Left ventricle myocardium inferior (tissue), 1 donor: Measurements from ENCODE around the gene MCC. TPM values are rescaled to one million over a fixed set of nuclear protein-coding genes. Genes with fewer than 3 reads are reported as not detected.
"Not testable (repeated sequence)": the region's sequence is repeated elsewhere in the genome, so short reads cannot be mapped to it uniquely, and the experiment has no call there.

Source experiments
- DNase-seq: peaks from one replicate; pipeline ENCODE4 v3.0.0-alpha.2; 2020
- H3K27ac ChIP-seq: fragments of 200-600 bp; replicated peaks from 2 replicates; pipeline ENCODE4 v1.8.0; 2021
- H3K27me3 ChIP-seq: fragments of 200-600 bp; 2 replicates; pipeline ENCODE4 v1.8.0; 2021; ENCODE audit warnings: low read depth
- H3K36me3 ChIP-seq: fragments of 200-600 bp; 2 replicates; pipeline ENCODE4 v1.8.0; 2021
- H3K4me1 ChIP-seq: fragments of 200-600 bp; 2 replicates; pipeline ENCODE4 v1.8.0; 2021
- H3K4me3 ChIP-seq: fragments of 200-600 bp; 2 replicates; pipeline ENCODE4 v1.8.0; 2021; ENCODE audit warnings: mild to moderate bottlenecking, moderate library complexity
- H3K9me3 ChIP-seq: fragments of 200-600 bp; replicated peaks from 2 replicates; pipeline ENCODE4 v1.8.0; 2021
- CTCF ChIP-seq: fragments of 200-600 bp; IDR thresholded peaks from 2 replicates; pipeline ENCODE4 v1.8.0; 2021; ENCODE audit warnings: antibody characterized with exemption, mild to moderate bottlenecking, borderline replicate concordance
- intact Hi-C: fragments of 100-400 bp; cut with micrococcal nuclease; formaldehyde crosslinking; loops from one replicate; pipeline ENCODE4 v1.11.0; 2022
- total RNA-seq: library from RNA; stranded (reverse); fragmentation: NEBNext Ultra II Directional; extraction: Animal tissue kit (Norgen Biotek cat#: 25700); gene quantifications from one replicate; pipeline ENCODE4 v1.2.1, GENCODE V29; 2021
- donor health status: DM: no; HTN: yes; CAD: no; lungs with severe emphysema.

The MCC gene
- total RNA-seq, 1 donor from 2014 or later, result 31.6 TPM

DNA sequence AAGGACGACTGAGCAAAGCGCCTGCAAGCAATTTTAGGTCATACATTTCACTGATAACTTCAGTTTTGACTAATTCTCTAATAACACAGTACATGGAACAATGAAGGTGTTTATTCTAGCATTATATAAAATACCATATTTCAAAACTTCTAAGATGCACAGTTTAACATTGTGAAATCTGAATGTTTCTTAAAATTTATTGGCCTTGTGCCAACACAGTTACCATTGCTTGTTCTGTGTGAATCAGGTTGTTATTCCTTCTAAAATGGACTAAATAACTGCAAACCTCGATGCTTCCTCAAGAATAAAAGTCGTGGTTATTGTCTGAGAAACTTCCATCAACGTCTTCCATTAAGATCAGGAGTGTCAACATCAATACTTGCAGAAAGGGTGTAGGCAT lies 8.0 kb downstream of the MCC start:
- H3K27me3 ChIP-seq, result peaks cover 5% of the 10 kb centered on the region
- no peaks in the 10 kb centered on the region for H3K36me3 ChIP-seq
- no peak overlapping the region for H3K4me3 ChIP-seq
- DNase-seq, result no peak
- H3K9me3 ChIP-seq, result no peaks in the 10 kb centered on the region
- intact Hi-C loops, result loop anchor here (10.0 kb wide), 1 partner anchor 95 kb away; no protein-coding TSS in a partner anchor
- no peak for TF ChIP-seq CTCF
- no peak overlapping the region for H3K27ac ChIP-seq
- no peaks in the 10 kb centered on the region for H3K4me1 ChIP-seq

DNA sequence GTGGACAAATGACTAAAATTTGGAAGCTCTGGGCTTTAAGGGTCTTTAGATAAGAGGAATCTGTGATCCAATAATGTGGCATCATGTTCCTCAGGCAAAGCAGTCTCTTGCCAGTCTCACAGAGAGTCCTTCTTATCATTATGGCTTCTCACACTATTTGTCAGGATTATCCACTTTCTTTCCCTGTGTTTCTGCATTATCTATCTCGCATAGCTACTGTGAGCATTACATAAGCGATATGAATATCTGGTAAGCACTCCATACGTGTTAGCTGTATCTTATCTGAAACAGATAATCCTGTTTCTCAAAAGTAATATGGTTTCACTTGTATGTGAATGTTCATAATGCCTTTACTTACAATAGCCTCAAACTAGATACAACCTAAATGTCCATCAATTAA lies 9.6 kb downstream of the MCC start:
- intact Hi-C loops, result no loop called here
- no peak for DNase-seq
- no peak for TF ChIP-seq CTCF
- Histone ChIP-seq H3K27ac (no peak overlapping the region), H3K27me3 (no peaks in the 10 kb centered on the region), H3K9me3 (no peaks in the 10 kb centered on the region), H3K4me3 (no peak overlapping the region), H3K36me3 (no peaks in the 10 kb centered on the region), H3K4me1 (peaks cover 8% of the 10 kb centered on the region)

GRCh38 chr5:113474100-113474728 lies 14.0 kb downstream of the MCC start:
- DNase-seq, result no peak
- Histone ChIP-seq H3K9me3 (no peaks in the 10 kb centered on the region), H3K4me1 (peaks cover 8% of the 10 kb centered on the region), H3K27me3 (no peaks in the 10 kb centered on the region), H3K4me3 (no peak overlapping the region), H3K27ac (no peak overlapping the region), H3K36me3 (no peaks in the 10 kb centered on the region)
- intact Hi-C loops, result no loop called here
- no peak for TF ChIP-seq CTCF

DNA sequence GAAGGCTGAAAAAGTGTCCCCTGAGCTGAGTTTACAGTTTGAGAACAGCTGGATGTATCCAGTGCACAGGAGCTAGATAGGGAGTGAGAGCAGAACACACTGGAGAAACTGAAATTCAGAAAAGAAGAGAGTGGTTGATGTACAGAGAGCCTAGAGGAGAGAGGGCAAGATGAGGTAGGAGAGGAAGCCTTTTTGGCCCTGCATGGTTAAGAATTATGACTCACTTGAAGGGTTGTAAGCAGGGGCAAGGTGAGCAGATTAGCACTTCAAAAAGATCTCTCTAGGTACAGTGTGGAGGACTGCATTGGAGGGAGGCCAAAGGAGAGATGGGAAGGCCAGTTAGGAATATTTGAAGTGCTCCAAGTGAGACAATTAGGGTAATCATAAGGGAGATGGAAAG lies 25.2 kb downstream of the MCC start:
- Histone ChIP-seq H3K4me1 (no peaks in the 10 kb centered on the region), H3K4me3 (no peak overlapping the region), H3K36me3 (no peaks in the 10 kb centered on the region), H3K27me3 (no peaks in the 10 kb centered on the region), H3K9me3 (no peaks in the 10 kb centered on the region), H3K27ac (no peak overlapping the region)
- TF ChIP-seq CTCF, result no peak
- DNase-seq, result no peak
- intact Hi-C loops, result no loop called here

- intact Hi-C loops, H3K36me3 ChIP-seq, H3K27ac ChIP-seq, H3K4me3 ChIP-seq, DNase-seq, H3K4me1 ChIP-seq, H3K9me3 ChIP-seq, H3K27me3 ChIP-seq: not testable (repeated sequence)
Measured at GRCh38 chr5:113457106-113457505, 31.1 kb downstream of the MCC start.

DNA sequence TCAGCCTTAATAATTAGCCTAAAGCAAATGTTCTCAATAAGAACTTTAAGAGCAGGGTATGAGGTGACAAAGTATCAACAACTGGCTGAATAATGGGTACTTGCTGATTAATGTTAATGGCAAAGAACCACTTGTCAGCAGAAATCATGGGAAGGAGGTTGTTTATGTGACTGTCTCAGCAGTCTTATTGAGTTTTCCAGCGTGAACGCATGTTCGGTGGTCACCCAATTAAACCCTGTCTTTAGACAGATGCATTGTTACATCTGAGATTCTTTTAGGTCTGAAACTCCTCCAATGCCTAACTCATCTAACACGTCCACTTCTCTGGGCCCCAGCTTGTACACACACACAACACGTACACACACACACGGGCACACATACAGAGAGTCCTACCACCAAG lies 35.3 kb downstream of the MCC start:
- H3K27ac ChIP-seq, result no peak overlapping the region
- TF ChIP-seq CTCF, result no peak
- no peak overlapping the region for H3K4me3 ChIP-seq
- no peaks in the 10 kb centered on the region for H3K27me3 ChIP-seq
- intact Hi-C loops, result no loop called here
- H3K4me1 ChIP-seq, result no peaks in the 10 kb centered on the region
- DNase-seq, result no peak
- no peaks in the 10 kb centered on the region for H3K36me3 ChIP-seq
- no peaks in the 10 kb centered on the region for H3K9me3 ChIP-seq
